Stimulated activated CD4-positive, alpha-beta T cell treated with anti-CD3 and anti-CD28 coated beads, Interleukin-12 subunit alpha, Interleukin-12 subunit beta, amount 100 ng/mL, for 48 hours (primary cell): ENCODE data around the gene ENOX2.

Experiments
- DNase-seq, 3 donors: peaks; one replicate each; pipeline ENCODE4 v3.0.0-alpha.2; 2020; ENCODE audit warnings: low read depth in 2 of 3, low spot score in 1 of 3

Gene ENOX2

DNA sequence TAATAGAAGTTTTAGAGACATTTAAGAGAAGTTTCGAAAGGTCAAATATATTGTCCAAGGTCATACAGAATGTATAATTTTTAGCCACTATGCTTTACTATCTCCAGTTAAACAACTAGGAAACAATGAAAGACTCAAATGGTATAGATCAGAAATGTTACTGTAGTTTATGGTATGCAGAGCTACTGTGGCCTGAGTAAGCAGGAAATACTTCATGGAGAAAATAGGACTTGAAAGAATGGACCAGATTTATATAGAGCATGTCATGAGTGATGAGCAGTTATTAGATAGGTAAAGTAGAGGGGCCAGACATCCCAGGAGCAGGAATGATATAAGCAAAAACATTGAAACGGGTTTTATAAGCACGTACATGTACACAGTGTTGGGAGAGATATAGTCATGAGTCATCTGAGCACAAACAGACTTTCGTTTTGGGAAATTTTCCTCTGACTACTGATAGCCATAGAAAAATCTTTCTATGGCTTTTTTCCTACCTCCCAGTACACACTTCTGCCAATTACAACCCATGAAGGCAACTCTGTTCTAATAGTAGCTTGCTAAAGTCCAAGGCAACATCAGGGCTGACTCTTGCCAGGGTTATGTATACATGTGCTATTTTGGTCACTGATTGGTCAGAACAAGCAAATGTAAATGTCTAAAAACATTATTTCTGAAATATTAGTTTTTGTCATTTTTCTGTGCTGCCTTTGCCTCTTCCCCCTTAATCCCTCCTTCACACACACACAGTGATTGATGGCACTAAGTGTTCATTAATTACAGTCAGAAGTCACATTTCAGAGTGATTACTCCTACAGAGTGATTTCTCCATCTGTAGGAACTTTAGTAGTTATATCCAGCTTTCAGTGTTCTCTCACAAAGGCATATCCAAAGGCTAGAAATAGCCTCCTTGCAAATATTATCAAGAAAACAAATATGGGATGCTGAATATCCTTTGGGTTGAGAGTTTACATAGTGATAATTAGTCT lies 198.7 kb downstream of the ENOX2 start:
- DNase-seq, result no peak

DNA sequence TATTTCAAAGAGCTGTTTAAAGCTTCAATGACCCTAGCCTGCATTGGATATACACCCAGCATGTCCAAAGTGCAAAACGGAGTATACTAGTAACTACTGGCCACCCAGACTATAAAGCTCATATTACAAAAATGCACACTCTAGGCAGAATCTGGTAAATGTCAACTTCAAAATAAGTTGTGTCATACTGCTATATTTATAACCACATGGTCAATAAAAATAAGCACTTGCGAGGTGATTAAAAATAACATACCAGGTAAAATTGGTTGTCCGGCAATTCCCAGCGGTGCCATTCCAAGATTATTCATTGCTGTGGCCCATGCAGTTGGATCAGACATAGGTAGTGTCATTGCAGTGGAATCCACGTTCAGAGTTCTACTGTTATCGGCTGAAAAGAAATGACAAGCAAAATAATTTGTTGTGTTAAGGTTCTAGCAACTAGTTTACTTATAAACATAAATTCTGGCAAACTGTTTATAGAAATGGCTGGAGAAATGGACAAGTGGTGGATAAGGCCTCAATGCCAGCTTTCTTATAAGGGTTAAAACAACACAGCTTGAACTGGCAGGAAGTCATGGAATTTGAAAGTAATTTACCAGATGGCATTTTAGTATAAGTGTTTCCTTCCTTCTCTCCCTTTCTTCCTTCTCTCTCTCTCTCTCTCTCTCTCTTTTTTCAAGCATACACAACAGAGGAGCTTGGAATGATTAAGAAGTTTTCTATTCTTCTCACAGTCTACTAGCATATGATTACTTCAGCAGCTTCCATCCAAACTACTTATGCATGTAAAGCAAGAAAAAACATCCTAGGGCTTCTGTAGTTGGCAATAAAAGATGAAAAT lies 199.9 kb downstream of the ENOX2 start:
- no peak for DNase-seq

DNA sequence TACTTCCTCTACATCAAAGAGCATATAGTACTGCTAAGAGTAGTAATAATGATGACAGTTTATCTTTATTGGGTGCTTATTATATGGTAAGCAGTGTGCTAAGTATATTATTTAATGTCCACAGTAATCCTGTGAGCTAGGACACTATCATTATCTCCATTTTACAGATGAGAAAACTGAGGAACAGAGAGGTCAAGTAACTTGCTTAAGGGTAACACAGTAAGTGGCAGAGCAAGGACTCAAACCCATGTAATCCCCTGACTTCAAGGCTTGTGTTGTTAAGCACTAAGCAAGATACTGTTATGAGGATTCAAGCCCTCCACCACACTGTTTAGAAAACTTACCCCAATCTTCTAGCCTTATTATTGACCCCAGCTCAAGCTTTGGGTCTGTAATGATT lies 202.4 kb downstream of the ENOX2 start:
- DNase-seq, result no peak

DNA sequence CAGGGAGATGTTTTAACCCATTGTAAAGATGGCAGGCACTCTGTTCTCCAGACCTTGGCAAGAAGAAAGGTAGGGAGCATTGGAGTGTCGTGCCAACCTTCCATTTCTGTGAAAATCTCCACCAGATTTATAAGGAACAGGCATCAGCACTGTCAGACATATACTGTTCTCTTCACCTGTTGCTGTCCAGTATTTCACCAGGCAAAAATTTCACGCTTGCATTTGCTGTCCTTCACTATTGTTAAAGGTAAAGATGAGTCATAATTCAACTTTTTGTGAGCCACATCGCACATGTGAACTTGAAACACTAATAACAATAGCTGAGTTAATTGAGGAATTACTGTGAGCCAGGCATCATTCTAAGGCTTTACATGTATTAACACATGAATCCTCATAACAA lies 203.4 kb downstream of the ENOX2 start:
- no peak for DNase-seq

DNA sequence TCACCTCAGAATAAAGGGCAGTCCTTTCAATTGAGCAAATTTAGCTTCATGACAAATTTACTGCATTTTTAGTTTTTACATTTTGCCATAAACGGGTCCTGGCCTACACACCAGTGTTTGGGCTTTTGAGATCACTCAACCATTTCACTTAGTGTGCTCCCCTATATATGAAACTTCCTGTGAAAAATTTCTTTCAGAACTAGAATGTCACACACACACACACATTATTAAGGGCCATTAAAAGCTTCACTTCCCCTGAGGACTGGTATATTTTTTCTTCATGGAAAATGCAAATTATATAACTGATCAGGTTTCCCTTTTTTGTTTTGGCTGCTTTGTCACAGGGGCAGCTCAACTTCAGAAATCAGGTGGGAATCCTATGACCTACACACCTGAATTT lies 206.5 kb downstream of the ENOX2 start:
- no peak for DNase-seq

DNA sequence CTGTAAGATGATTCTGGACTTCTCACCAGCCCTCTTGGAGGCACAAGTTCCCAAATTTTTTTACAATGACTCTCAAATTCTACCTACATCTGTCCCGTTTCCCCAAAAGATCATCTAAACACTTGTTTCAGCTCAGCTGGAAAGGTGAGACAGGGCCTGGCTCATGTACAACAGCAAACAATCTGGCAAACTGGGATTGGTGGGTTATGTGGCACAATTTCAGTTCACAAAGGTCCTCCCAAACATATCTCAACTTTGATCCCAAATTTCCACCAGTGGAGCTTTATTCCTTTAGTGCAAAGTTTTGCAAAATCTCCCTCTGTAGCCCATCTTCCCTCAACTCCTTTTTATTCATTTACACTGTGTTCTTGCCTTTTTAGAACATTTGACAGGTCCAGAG lies 207.1 kb downstream of the ENOX2 start:
- no peak for DNase-seq

DNA sequence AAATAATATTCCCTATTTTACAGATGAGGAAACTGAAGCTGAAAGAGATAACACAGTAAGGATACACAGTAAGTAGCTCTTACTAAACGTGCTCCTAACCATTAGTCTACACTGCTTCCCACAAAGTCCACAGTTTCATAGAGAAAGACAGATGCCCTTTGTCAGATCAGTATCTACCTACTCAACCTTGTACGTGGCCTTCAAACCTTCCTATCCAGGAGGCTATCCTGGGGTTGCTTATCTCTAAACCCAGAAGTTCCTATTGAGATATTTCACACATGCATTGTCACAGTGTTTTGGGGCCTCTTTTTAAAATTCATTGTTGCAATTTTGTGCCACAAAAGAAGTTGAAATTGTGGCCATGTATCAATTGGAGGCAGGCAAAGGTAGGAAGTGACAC lies 208.0 kb downstream of the ENOX2 start:
- no peak for DNase-seq

DNA sequence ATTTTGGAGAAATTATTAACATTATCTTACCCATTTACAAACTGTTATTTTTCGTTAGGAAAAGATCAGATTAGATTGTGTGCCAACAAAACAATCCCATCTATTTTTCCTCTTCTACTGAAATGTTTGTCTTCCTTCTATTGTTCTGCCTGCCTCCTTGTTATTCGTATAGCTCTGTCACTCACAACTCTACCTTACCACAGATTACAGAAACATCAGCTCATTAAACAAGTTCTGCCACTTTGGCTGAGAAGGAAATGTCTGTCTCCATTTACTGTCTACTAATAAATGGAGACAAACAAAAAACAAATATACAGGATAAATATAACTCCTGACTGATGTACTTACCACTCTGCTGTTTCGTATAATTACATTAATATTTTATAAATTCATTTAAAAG lies 211.4 kb downstream of the ENOX2 start:
- no peak for DNase-seq

DNA sequence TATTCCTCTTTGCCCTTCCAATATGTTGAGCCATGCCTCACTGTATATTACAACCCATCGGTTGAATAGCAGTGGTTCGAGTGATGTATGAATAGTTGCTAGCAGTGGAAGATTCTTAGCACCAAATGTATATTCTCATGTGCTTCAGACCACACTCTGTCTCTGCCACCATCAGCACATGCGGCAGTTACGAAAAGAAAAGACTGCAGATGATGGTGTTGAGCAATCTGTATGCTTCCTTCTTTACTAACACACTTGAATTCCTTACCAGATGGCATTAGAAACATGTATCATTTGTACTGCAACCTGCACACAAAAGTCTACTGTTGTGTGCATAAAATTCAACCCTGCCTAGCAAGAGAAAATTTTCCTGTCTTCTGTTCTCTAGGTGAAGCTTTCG lies 214.6 kb downstream of the ENOX2 start:
- no peak for DNase-seq

DNA sequence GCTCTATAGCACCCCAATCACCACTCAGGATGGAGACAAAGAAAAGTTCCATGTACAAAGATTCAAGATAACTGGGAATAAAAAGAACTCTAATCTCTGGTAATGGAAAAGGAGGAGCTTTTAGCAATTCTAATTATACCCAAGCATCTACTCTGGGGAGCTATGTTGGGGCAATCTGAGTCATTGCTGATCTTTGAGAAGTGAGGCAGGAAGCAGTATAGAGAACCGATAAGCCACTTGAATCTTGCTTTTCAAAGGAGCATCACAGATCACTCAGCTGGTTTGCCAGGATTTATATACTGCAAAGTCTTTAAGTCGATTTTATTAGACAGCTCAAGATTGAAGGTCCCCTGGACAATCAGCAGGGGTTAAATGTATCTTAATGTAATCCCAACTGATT lies 220.0 kb downstream of the ENOX2 start:
- no peak for DNase-seq

DNA sequence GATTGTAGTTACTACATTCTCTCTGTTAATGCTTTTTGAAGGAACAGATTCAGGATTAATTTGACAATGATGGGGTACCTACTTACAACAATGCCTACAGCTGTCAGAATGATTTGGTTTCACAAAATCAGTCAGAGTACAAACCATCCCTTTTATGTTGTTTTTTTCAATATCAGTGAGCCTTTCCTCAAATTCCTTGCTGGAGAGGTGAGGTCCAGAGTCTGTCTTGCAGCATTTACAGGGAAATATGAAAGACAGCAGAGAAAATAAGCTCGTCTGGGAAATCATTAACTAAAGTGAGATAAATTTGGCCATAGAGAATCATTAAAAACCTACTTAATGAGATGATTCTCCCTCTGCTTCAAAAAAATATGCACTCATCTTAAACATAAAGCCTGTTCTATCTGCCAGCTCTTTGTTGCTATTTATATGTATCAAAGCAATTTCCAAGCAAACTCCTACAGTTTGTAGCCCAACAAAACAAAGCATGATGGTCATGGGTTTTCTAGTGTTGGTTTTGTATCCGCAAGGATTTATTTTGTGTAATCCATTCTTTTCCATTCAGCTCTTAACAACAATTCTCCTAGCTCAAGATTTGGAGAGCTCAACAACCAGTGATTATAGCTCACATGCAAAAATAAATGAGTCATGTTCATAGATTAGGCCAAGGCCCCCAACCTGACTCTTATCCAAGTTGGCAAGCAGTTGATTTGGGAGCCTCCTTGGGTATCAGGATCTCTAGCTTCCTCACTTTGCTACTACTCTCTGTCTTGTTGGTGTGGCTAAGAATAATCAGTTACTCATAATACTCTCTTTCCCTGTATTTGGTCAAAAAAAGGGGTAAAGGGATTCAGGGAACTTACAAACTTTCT lies 222.6 kb downstream of the ENOX2 start:
- DNase-seq, result no peak

DNA sequence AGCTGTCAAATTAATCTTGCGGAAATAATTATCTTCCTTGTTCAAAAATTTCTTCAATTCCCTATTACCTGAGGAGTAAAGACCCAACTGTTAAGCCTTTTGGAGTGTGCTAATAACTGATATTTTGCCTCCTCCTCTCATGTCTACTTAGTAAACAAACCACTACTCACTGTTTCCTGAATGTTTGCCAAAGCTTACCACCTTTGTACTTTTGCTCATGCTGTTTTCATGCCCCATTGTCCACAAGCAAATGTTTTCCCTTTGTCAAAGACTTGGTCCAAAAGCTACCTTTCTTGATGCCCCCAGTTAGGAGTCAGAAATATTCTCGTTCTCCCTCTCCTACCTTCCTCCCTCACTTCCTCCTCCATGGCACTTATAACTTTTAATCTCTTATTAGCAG lies 226.1 kb downstream of the ENOX2 start:
- no peak for DNase-seq

DNA sequence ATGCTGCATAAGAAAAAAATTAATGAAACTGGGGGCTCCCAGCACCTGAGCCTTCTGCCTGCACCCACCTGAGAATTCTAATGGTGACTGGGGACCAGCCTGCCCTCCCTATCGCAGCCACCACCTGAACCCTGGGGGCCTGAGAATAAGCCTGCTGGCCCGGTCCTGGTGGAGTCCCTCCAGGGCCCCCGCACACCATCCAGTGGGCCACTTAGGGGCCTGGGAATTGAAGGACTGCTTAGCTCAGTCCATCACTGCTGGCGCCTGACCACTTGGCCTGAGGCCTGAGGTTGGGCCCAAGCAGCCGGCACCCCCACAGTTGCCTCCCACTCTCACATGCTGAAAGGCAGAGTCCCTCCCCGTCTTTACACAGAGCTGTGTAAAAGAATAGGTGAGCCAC lies 230.8 kb downstream of the ENOX2 start:
- DNase-seq, result no peak

DNA sequence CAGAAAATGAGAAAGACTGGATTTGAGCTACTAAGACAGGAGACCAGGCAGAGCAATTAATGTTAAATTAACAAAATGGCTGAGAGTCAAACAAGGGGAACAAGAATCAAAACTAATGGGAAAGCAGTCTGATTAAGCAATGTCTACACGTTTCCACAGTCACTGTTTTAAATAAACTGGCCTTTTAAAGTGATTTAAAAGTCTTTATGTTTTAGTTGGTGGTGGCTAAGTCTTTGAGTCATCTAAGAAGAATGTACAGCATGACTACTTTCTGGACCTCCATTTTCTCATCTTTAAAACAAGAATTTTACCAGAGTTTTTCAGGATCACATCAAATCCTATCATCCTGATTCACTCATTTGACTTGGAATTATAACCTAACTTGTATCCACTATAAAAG lies 233.8 kb downstream of the ENOX2 start:
- DNase-seq, result no peak

DNA sequence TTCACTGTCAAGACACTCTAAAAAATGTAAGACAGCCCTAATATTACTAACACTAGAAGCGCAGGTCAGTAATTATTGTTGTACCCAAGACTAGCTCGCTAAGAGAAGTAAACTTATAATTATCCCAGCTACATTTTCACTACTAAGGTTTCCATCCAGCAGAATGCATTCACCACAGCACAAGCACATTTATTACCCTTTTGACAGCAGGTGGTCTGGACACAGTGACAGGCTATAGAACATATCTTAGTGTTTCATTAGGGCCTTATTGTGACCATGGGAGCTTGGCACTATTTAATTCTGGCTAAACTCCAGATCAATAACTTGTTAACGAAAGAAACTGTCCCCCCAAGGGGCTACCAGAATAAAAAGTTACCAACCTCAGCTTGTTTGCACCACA lies 237.7 kb downstream of the ENOX2 start:
- DNase-seq, result no peak

DNA sequence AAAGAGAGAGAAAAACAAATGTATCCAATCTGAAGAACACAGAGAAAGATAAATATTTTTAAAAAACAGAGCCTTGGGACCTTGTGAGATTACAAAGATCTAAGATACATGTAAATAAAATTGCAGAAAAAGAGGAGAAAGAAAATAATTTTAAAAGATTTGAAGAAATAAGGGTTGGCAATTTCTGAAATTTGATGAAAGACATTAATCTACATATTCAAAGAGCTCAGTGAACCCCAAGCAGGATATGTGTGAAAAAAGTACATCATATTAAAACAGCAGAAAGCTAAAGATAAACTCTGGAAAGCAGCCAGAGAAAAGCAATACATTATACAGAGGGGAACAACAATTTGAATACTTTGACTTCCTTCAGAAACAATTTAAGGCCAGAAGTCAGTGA lies 244.7 kb downstream of the ENOX2 start:
- no peak for DNase-seq

DNA sequence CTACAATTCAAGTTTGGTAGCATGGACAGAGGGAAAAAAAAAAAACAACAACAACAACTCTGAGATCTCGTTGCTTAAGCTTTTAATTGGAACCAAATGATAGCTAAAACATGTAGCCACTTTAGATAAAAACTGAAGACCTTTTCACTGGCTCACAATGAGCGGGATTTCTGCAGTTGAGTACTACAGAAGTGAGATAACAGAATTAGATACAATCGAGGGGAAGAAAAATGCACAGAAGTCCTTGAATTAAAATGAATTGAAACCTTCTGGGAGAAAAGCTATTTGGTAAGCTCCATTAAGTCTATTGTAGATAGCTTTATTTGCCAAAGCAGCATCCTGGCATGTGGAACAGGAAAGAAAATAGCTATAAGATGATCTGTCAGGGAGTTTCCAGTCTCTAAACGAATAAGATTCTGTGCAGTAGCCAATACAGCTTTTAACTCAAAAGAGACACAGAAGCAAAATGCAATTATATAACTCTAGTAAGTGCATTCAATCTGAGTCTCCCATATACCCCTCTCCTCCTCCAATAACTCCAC lies 248.5 kb downstream of the ENOX2 start:
- no peak for DNase-seq

DNA sequence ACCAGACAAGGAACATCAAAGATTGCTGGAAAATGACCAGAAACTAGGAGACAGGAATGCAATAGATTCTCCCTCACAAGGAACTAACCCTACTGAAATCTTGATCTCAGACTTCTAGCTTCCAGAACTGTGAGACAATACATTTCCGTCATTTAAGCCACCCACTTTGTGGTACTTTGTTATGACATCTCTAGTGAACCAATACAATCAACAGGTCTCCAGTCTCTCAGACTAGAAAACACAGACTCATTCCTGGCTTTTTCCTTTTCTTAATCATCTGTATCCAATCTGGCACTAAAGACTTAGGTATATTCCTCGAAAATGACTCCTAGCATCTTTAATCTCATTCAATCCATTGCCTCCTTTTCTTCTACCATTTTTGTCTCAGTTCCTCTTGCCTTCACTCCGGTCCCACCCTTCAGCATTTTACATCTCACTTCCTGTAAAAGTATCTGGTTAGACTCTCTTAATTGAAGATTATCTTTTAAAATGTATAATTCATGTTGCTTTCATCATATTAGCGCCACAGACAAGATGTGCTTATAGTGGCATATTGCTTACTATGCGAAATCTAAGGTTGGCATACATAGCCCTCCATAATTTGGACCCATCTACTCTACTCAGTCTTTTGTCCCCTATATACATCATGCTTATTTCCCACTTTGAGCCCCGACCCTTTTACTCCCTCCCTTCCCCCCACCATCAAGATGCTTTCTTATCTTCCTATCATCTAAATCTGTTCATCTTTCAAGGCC lies 250.0 kb downstream of the ENOX2 start:
- DNase-seq, result no peak

DNA sequence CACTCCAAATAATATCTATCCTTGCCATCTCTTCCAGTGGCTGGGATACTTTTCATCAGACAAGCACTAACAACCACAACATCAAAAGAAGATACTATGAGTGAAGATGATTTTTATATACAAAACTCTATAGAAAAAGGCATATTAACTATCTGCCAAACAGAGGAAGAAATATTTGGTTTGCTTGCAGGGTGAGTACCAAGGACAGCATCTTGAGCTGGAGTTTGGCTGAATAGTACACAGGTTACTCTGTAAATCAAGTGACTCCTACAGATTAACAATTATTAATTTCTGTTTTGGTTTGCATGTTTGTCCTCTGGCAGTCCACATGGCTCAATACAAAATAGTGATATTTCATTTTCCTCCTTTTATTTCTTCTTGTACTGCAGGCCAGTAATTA lies 253.3 kb downstream of the ENOX2 start:
- DNase-seq, result no peak

DNA sequence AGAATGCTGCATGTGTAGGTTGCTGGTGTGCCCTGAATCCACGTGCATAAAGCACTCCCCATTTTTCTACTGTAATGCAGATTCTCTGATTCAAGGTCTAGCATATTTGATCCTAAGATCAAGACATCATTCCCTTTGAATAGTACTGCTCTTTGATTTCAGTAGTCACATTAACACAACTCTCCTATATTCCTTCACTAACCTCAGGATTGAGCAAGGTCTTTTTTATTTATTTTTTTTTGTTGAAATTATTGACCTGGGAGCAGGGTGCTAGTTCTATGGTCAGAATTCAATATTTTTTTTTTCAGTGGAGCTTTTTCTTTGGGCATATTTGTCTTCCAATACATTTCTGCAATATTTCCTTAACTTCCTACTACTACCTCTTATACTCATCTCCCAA lies 255.5 kb downstream of the ENOX2 start:
- DNase-seq, result no peak
